HG02870 (cell line): ENCODE measurements around the gene METTL3.

Experiments
- ATAC-seq: cut with Tn5 transposase; IDR thresholded peaks from one replicate; pipeline ENCODE4 v1.9.1; 2021; ENCODE audit warnings: mild to moderate bottlenecking, moderate library complexity; ENCODE audit not compliant: unreplicated experiment

The METTL3 gene

GRCh38 chr14:21476925-21477681 lies 34.0 kb downstream of the METTL3 start, which contains the start of the genes RAB2B and TOX4:
RAB2B (minus strand) TSS chr14:21476959; CDS start chr14:21476872, 87 bp downstream.
TOX4 (plus strand) TSS chr14:21477195; CDS start chr14:21477279, 84 bp downstream.
- peak; percentile 100 for ATAC-seq

GRCh38 chr14:21476523-21476924 lies 34.6 kb downstream of the METTL3 start:
- ATAC-seq, result no peak

GRCh38 chr14:21475767-21476522 lies 35.2 kb downstream of the METTL3 start:
- no peak for ATAC-seq

GRCh38 chr14:21467616-21468015 lies 43.5 kb downstream of the METTL3 start:
- no peak for ATAC-seq

GRCh38 chr14:21455912-21456667 lies 55.0 kb downstream of the METTL3 start, which contains the start of gene CHD8:
CHD8 (minus strand) TSS chr14:21456123; CDS start chr14:21431643, 24,480 bp downstream.
- peak; percentile 96 for ATAC-seq

GRCh38 chr14:21455592-21455911 lies 55.6 kb downstream of the METTL3 start:
- peak; percentile 12 for ATAC-seq

GRCh38 chr14:21454843-21455544 lies 56.1 kb downstream of the METTL3 start:
- no peak for ATAC-seq

GRCh38 chr14:21449899-21450216 lies 61.3 kb downstream of the METTL3 start:
- ATAC-seq, result no peak
